HepG2 (cell line): ENCODE measurements around the gene CADM2.

Source experiments
- ARNT ChIP-seq: fragments of 450-650 bp; IDR thresholded peaks from 2 replicates; pipeline ENCODE4 v1.6.1; 2017
- CHCHD3 ChIP-seq: sonication (generic); formaldehyde crosslinking; IDR thresholded peaks from 2 replicates; pipeline ENCODE4 v1.8.0; 2022; ENCODE audit warnings: mild to moderate bottlenecking, missing genetic modification reagents, moderate library complexity
- CTCF ChIP-seq: sonication (generic); formaldehyde crosslinking; IDR thresholded peaks from 2 replicates; pipeline ENCODE4 v1.5.0; 2020; ENCODE audit warnings: mild to moderate bottlenecking, missing genetic modification reagents, moderate library complexity
- PBX3 ChIP-seq: sonication (generic); formaldehyde crosslinking; IDR thresholded peaks from 2 replicates; pipeline ENCODE4 v1.8.1; 2023; ENCODE audit warnings: missing genetic modification reagents, inconsistent platforms, borderline replicate concordance
- PCBP2 ChIP-seq: fragments of 200-400 bp; formaldehyde crosslinking; optimal IDR thresholded peaks from 2 replicates; pipeline ENCODE3; 2018; ENCODE audit warnings: low read length, low read depth; ENCODE audit not compliant: poor library complexity, severe bottlenecking
- ZBTB46 ChIP-seq: sonication (generic); formaldehyde crosslinking; IDR thresholded peaks from 2 replicates; pipeline ENCODE4 v1.4.0; 2020; ENCODE audit warnings: mild to moderate bottlenecking, missing genetic modification reagents, borderline replicate concordance
- ZNF83 ChIP-seq: sonication (generic); formaldehyde crosslinking; IDR thresholded peaks from 2 replicates; pipeline ENCODE4 v1.4.0; 2020; ENCODE audit warnings: missing genetic modification reagents, mild to moderate bottlenecking, borderline replicate concordance

- no peak for TF ChIP-seq ARNT
- no peak for TF ChIP-seq ZBTB46 (CRISPR knock-in tag)
- TF ChIP-seq CTCF (CRISPR knock-in tag): no peak
- TF ChIP-seq PBX3 (CRISPR knock-in tag): no peak
- TF ChIP-seq PCBP2: no peak
- TF ChIP-seq ZNF83: no peak
- no peak for TF ChIP-seq CHCHD3 (CRISPR knock-in tag)
Observed at GRCh38 chr3:85875589-85875988, 916.8 kb downstream of the CADM2 start.
